Liver (tissue), 9 donors: ENCODE data around the gene PRPF6. TPM values are rescaled to one million over a fixed set of nuclear protein-coding genes. Genes with fewer than 3 reads are reported as not detected.
"Not testable (repeated sequence)": the region's sequence is repeated elsewhere in the genome, so short reads cannot be mapped to it uniquely, and the experiment has no call there.

Experiments
- DNase-seq: peaks from one replicate; pipeline ENCODE4 v3.0.0-alpha.2; 2017; ENCODE audit warnings: low spot score
- H3K27ac ChIP-seq, 2 donors: one replicate each; pipeline ENCODE4 v1.7.0; 2013; ENCODE audit warnings: inconsistent platforms in 2 of 2, low read length in 2 of 2, control low read depth in 1 of 2, low read depth in 1 of 2, mild to moderate bottlenecking in 1 of 2
- H3K27me3 ChIP-seq, 4 donors: one replicate each; pipeline versions ENCODE4 v1.6.1 to v1.7.0; 2013; ENCODE audit warnings: low read length in 3 of 4, inconsistent platforms in 1 of 4, mild to moderate bottlenecking in 1 of 4, moderate library complexity in 1 of 4; ENCODE audit not compliant: control insufficient read depth in 4 of 4, insufficient read depth in 4 of 4
- H3K36me3 ChIP-seq, 4 donors: one replicate each; pipeline versions ENCODE4 v1.6.1 to v1.7.0; 2013; ENCODE audit warnings: low read length in 3 of 4, mild to moderate bottlenecking in 3 of 4, low read depth in 1 of 4, moderate library complexity in 1 of 4; ENCODE audit not compliant: control insufficient read depth in 4 of 4, insufficient read depth in 3 of 4
- H3K4me1 ChIP-seq, 4 donors: one replicate each; pipeline versions ENCODE4 v1.6.1 to v1.7.0; 2013; ENCODE audit warnings: low read length in 3 of 4, mild to moderate bottlenecking in 3 of 4, moderate library complexity in 1 of 4; ENCODE audit not compliant: control insufficient read depth in 4 of 4, insufficient read depth in 4 of 4
- H3K4me3 ChIP-seq, 3 donors: one replicate each; pipeline versions ENCODE4 v1.6.1 to v1.7.0; 2013; ENCODE audit warnings: low read length in 3 of 3, control low read depth in 1 of 3, low read depth in 1 of 3, mild to moderate bottlenecking in 1 of 3
- H3K9ac ChIP-seq, 2 donors: one replicate each; pipeline ENCODE4 v1.7.0; 2013; ENCODE audit warnings: low read length in 2 of 2, mild to moderate bottlenecking in 2 of 2, moderate library complexity in 2 of 2, control low read depth in 1 of 2, low read depth in 1 of 2
- H3K9me3 ChIP-seq, 4 donors: one replicate each; pipeline versions ENCODE4 v1.6.1 to v1.7.0; 2013; ENCODE audit warnings: low read length in 3 of 4; ENCODE audit not compliant: control insufficient read depth in 4 of 4
- FOXA2 ChIP-seq: IDR thresholded peaks from 2 replicates; pipeline ENCODE4 v1.6.1; 2016; ENCODE audit warnings: antibody characterized with exemption
- GABPA ChIP-seq, 2 donors: IDR thresholded peaks in 1 of 2; conservative IDR thresholded peaks in 1 of 2; 2 replicates each; pipeline ENCODE4 v1.6.1; 2016; ENCODE audit warnings: antibody characterized with exemption in 2 of 2, mild to moderate bottlenecking in 1 of 2, moderate library complexity in 1 of 2
- HNF4A ChIP-seq, 2 donors: conservative IDR thresholded peaks; 2 replicates each; pipeline ENCODE4 v1.6.1; 2016; ENCODE audit warnings: antibody characterized with exemption in 2 of 2, mild to moderate bottlenecking in 2 of 2
- HNF4G ChIP-seq: IDR thresholded peaks from 2 replicates; pipeline ENCODE4 v1.6.1; 2016; ENCODE audit warnings: antibody characterized with exemption
- NR2F2 ChIP-seq: IDR thresholded peaks from 2 replicates; pipeline ENCODE4 v1.6.1; 2016; ENCODE audit warnings: antibody characterized with exemption
- RAD21 ChIP-seq, 2 donors: IDR thresholded peaks; 2 replicates each; pipeline ENCODE4 v1.6.1; 2016; ENCODE audit warnings: antibody characterized with exemption in 2 of 2, mild to moderate bottlenecking in 2 of 2
- SP1 ChIP-seq: IDR thresholded peaks from 2 replicates; pipeline ENCODE4 v1.6.1; 2018; ENCODE audit warnings: antibody characterized with exemption, mild to moderate bottlenecking
- WGBS: extraction: QIAGEN DNeasy Blood & Tissue Kit; methylation state at CpG from one replicate; pipeline ENCODE4 v1.1.7; 2013; 5-methylcytosine and 5-hydroxymethylcytosine counted together
- polyA plus RNA-seq, 2 donors: library from polyadenylated mRNA; stranded (reverse) in 1 of 2; unstranded in 1 of 2; fragments of 200-250 nt in 1 of 2; fragments of >200 nt in 1 of 2; fragmentation: Nextera tagmentation in 1 of 2; extraction: Ambion mirVana in 1 of 2; gene quantifications; one replicate each; pipeline versions ENCODE4 v1.2.1 to v1.2.3, GENCODE V29; 2013 to 2015
- total RNA-seq, 2 donors: library from RNA; depleted of rRNA; stranded (reverse); fragments of >200 nt; gene quantifications; one replicate each; pipeline ENCODE4 v1.2.3, GENCODE V29; 2014
- TF ChIP-seq, protein P1 (sequence below): IDR thresholded peaks from 2 replicates; pipeline ENCODE4 v1.6.1; 2016; ENCODE audit warnings: antibody characterized with exemption
- TF ChIP-seq, protein P2 (sequence below): IDR thresholded peaks from 2 replicates; pipeline ENCODE4 v1.6.1; 2016; ENCODE audit warnings: antibody characterized with exemption
- donor health status: healthy.
- donor health status: healthy.
- donor health status: healthy.
- donor health status: healthy.
- donor health status: healthy.

PRPF6 gene
- total and polyA plus RNA-seq, 4 donors = 16.3 to 24.9 (median 23.1) TPM

GRCh38 chr20:63958964-63959698 lies 21.8 kb upstream of the PRPF6 start:
- Histone ChIP-seq H3K27me3 (no peaks in the 10 kb centered on the region), H3K36me3 (peaks cover 5 to 42% (median 14%) of the 10 kb centered on the region in 4 donors), H3K27ac (no peak overlapping the region), H3K9ac (no peak overlapping the region), H3K4me1 (peaks cover 15 to 38% (median 27%) of the 10 kb centered on the region in 4 donors), H3K4me3 (no peak overlapping the region), H3K9me3 (no peaks in the 10 kb centered on the region)
- 94% methylated on average over 10 of the region's 10 CpGs for WGBS
- TF ChIP-seq SP1 = no peak
- TF ChIP-seq, protein P1, sequence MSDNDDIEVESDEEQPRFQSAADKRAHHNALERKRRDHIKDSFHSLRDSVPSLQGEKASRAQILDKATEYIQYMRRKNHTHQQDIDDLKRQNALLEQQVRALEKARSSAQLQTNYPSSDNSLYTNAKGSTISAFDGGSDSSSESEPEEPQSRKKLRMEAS = no peak
- TF ChIP-seq HNF4G = no peak
- no peak for TF ChIP-seq FOXA2
- no peak for TF ChIP-seq RAD21 (IDR thresholded peaks at IDR 0.05)
- no peak for TF ChIP-seq HNF4A (conservative IDR thresholded peaks at IDR 0.05)
- TF ChIP-seq NR2F2 = no peak
- no peak for DNase-seq

GRCh38 chr20:63959699-63960075 lies 21.2 kb upstream of the PRPF6 start:
- Histone ChIP-seq H3K9ac (no peak overlapping the region), H3K27me3 (no peaks in the 10 kb centered on the region), H3K36me3 (peaks cover 5 to 43% (median 16%) of the 10 kb centered on the region in 4 donors), H3K4me1 (peaks cover 9 to 32% (median 21%) of the 10 kb centered on the region in 4 donors), H3K27ac (no peak overlapping the region), H3K9me3 (no peaks in the 10 kb centered on the region), H3K4me3 (no peak overlapping the region)
- WGBS = 94% methylated on average over 17 of the region's 17 CpGs
- DNase-seq = no peak
- TF ChIP-seq, protein P2, sequence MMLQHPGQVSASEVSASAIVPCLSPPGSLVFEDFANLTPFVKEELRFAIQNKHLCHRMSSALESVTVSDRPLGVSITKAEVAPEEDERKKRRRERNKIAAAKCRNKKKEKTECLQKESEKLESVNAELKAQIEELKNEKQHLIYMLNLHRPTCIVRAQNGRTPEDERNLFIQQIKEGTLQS = no peak
- TF ChIP-seq RAD21 (IDR thresholded peaks at IDR 0.05) (no peak), HNF4A (conservative IDR thresholded peaks at IDR 0.05) (no peak), GABPA (IDR thresholded peaks at IDR 0.05 in 1 of 2, conservative IDR thresholded peaks at IDR 0.05 in 1 of 2) (no peak), NR2F2 (no peak), HNF4G (no peak), FOXA2 (no peak)

- not testable (repeated sequence) for DNase-seq, H3K9me3 ChIP-seq, H3K27ac ChIP-seq, H3K9ac ChIP-seq, H3K27me3 ChIP-seq, H3K4me3 ChIP-seq
- 95% methylated on average over 15 of the region's 15 CpGs for WGBS
- H3K4me1 ChIP-seq = peaks cover 9 to 22% (median 14%) of the 10 kb centered on the region in 4 donors
- peaks cover 5 to 43% (median 16%) of the 10 kb centered on the region in 4 donors for H3K36me3 ChIP-seq
Observed at GRCh38 chr20:63960654-63961621, 20.0 kb upstream of the PRPF6 start.
